ENCODE results near the gene ARSA. TPM values are rescaled to one million over a fixed set of nuclear protein-coding genes. Genes with fewer than 3 reads are reported as not detected.

The ARSA gene
- total and polyA plus RNA-seq, 2 of the 13 experiments (the other 11 are each of a cell fraction or from before 2014, with no cell fraction given): 9.0 to 11.5 TPM

DNA sequence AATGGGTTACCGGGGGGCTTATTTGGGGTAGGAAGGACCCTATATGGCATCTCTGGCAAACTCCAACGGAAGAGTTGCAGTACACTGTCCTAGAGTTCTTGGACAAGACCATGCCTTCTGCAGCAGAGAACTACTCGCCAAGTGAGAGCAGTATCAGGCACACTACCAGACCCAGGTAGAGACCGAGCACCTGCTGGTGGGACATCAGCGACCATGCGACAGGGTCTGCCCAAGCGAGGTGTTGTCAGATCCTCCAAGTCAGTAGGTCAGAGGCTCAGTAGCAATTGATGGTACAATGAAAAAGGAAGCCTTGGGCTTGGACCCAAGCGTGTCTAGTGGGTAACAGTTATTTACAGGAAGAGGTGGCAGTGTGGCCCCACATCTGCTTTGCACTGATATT, 42.2 kb downstream of the ARSA start:
- no peak overlapping the region for H3K27ac ChIP-seq (ENCODE audit: extremely low read length, insufficient read depth, low read length)
- no peak for DNase-seq (ENCODE audit: low spot score)
- H4K20me1 ChIP-seq (ENCODE audit: insufficient read depth, low read length): no peaks in the 10 kb centered on the region
- H3K27me3 ChIP-seq (ENCODE audit: control insufficient read depth in 1 of 2, insufficient read depth in 2 of 2, low read length in 2 of 2): no peaks in the 10 kb centered on the region
- BruUV-seq (replicated peaks): no TSS peak
- peaks cover 32% of the 10 kb centered on the region for H3K4me1 ChIP-seq (ENCODE audit: insufficient read depth, low read length)
- H3K4me3 ChIP-seq (replicated peaks in 1 of 3; ENCODE audit: insufficient read depth in 1 of 3, low read depth in 2 of 3, low read length in 3 of 3): no peak overlapping the region
- no peak overlapping the region for H2AFZ ChIP-seq (ENCODE audit: low read length)
- ChIA-PET CTCF (ENCODE audit: low intra/inter-chr PET ratio, low total read pairs) (no interaction called here), POLR2A (interaction anchor here (1.6 kb wide), 1 partner anchor 17 kb away, joined by 3 read pairs; no protein-coding TSS in a partner anchor)
- in situ Hi-C loops (cut with HindIII; ENCODE audit: extremely low pct_ligation_motif_present, low pct_unique_long_range_greater_than_20kb): no loop called here
- H3K9me3 ChIP-seq (ENCODE audit: low read length): no peaks in the 10 kb centered on the region
- WGBS (ENCODE audit: low lambda C conversion rate): 96% methylated on average over 8 of the region's 8 CpGs
- H3K9ac ChIP-seq (ENCODE audit: insufficient read depth, low read depth, low read length): no peak overlapping the region
- intact Hi-C loops (cut with micrococcal nuclease; ENCODE audit: unreplicated experiment): no loop called here
- H3K4me2 ChIP-seq (ENCODE audit: low read depth, low read length): no peak overlapping the region
- no peak for FAIRE-seq
- no peaks in the 10 kb centered on the region for H3K36me3 ChIP-seq (replicated peaks in 1 of 2; ENCODE audit: control insufficient read depth in 1 of 2, insufficient read depth in 2 of 2, low read length in 2 of 2)
- ATAC-seq: no peak
- H3K79me2 ChIP-seq (ENCODE audit: insufficient read depth, low read length): no peaks in the 10 kb centered on the region
- TF ChIP-seq KIAA2018 (CRISPR knock-in tag; IDR thresholded peaks at IDR 0.05; ENCODE audit: borderline replicate concordance) (no peak), PATZ1 (CRISPR knock-in tag; IDR thresholded peaks at IDR 0.05) (no peak), THAP11 (CRISPR knock-in tag; IDR thresholded peaks at IDR 0.05) (no peak), ZNF562 (CRISPR knock-in tag; IDR thresholded peaks at IDR 0.05; ENCODE audit: borderline replicate concordance) (no peak), HNRNPL (IDR thresholded peaks at IDR 0.05; ENCODE audit: low read depth, low read length) (no peak), SUZ12 (IDR thresholded peaks at IDR 0.05; ENCODE audit: low read depth, low read length) (no peak), NRL (CRISPR knock-in tag; IDR thresholded peaks at IDR 0.05; ENCODE audit: borderline replicate concordance) (no peak), CSRNP2 (CRISPR knock-in tag; conservative IDR thresholded peaks at IDR 0.05; ENCODE audit: low read depth) (no peak)
- TF ChIP-seq, protein P1, sequence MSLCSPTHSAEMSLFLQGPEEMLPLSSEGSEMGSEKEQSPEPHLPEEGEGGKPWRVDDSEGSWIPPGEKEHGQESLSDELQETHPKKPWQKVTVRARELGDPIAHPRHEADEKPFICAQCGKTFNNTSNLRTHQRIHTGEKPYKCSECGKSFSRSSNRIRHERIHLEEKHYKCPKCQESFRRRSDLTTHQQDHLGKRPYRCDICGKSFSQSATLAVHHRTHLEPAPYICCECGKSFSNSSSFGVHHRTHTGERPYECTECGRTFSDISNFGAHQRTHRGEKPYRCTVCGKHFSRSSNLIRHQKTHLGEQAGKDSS (CRISPR knock-in tag; IDR thresholded peaks at IDR 0.05; ENCODE audit: borderline replicate concordance, low read depth): no peak

All from HepG2 (cell line).